ENCODE data around the gene PLCB2.

PLCB2 gene

GRCh38 chr15:40247406-40247971 is 60.2 kb downstream of the PLCB2 start:
- DNase-seq = no peak

- no peak for DNase-seq
These were observed 61.0 kb downstream of the PLCB2 start for GRCh38 chr15:40246496-40247280.

- no peak for DNase-seq
These were observed 61.9 kb downstream of the PLCB2 start for GRCh38 chr15:40245666-40246450.

- peak; percentile 13 for DNase-seq
These were observed 62.7 kb downstream of the PLCB2 start for GRCh38 chr15:40244961-40245523.

GRCh38 chr15:40243126-40243810 is 64.5 kb downstream of the PLCB2 start:
- DNase-seq = no peak

GRCh38 chr15:40242601-40243000 is 65.1 kb downstream of the PLCB2 start:
- DNase-seq = no peak

GRCh38 chr15:40242213-40242599 is 65.5 kb downstream of the PLCB2 start:
- no peak for DNase-seq

GRCh38 chr15:40241269-40242212 is 66.2 kb downstream of the PLCB2 start:
- no peak for DNase-seq

GRCh38 chr15:40240619-40241221 is 67.0 kb downstream of the PLCB2 start:
- no peak for DNase-seq

- no peak for DNase-seq
These were observed 67.8 kb downstream of the PLCB2 start for GRCh38 chr15:40239693-40240618.

- no peak for DNase-seq
These were observed 68.4 kb downstream of the PLCB2 start for GRCh38 chr15:40239404-40239692.

GRCh38 chr15:40238532-40239403 is 69.0 kb downstream of the PLCB2 start, which contains the start of gene PAK6:
Gene PAK6 (plus strand): TSS chr15:40239063. CDS start chr15:40264786, 25,723 bp downstream.
- DNase-seq = peak; percentile 77
